ENCODE measurements around the gene CLIP2.
"Not testable (repeated sequence)": the region's sequence is repeated elsewhere in the genome, so short reads cannot be mapped to it uniquely, and the experiment has no call there.

DNA sequence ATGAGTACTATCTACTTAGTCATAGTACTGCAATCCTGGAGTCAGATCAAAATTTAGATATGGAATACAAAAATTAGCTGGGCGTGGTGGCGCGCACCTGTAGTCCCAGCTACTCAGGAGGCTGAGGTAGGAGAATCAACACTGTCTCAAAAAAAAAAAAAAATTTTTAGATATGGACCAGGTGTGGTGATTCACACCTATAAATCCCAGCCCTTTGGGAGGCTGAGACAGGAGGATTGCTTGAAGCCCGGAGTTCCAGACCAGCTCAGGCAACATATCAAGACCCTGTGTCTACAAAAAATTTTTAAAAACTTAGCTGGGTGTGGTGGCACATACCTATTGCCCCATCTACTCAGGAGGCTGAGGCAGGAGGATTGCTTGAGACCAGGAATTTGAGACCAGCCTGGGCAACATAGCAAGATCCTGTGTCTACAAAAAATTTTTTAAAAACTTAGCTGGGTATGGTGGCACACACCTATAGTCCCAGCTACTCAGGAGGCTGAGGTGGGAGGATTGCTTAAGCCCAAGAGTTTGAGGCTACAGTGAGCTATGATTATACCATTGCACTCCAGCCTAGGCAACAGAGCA, 63.4 kb downstream of the CLIP2 start:
- TF ChIP-seq CTCF (conservative IDR thresholded peaks at IDR 0.05; ENCODE audit: low read length); EZH2phosphoT487 (IDR thresholded peaks at IDR 0.05; ENCODE audit: borderline replicate concordance): not testable (repeated sequence)

Measured in Loucy (cell line).